ENCODE results near the gene ZNF689.

GRCh38 chr16:30622455-30623032 is 12.4 kb upstream of the ZNF689 start:
- TF ChIP-seq, protein P1, sequence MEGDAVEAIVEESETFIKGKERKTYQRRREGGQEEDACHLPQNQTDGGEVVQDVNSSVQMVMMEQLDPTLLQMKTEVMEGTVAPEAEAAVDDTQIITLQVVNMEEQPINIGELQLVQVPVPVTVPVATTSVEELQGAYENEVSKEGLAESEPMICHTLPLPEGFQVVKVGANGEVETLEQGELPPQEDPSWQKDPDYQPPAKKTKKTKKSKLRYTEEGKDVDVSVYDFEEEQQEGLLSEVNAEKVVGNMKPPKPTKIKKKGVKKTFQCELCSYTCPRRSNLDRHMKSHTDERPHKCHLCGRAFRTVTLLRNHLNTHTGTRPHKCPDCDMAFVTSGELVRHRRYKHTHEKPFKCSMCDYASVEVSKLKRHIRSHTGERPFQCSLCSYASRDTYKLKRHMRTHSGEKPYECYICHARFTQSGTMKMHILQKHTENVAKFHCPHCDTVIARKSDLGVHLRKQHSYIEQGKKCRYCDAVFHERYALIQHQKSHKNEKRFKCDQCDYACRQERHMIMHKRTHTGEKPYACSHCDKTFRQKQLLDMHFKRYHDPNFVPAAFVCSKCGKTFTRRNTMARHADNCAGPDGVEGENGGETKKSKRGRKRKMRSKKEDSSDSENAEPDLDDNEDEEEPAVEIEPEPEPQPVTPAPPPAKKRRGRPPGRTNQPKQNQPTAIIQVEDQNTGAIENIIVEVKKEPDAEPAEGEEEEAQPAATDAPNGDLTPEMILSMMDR (IDR thresholded peaks at IDR 0.05), result no peak
- TF ChIP-seq POLR2A (IDR thresholded peaks at IDR 0.05), result no peak
- TF ChIP-seq POLR2AphosphoS5 (IDR thresholded peaks at IDR 0.05), result no peak
